Sigmoid colon (tissue), 7 donors: ENCODE results near the gene KIF21A. TPM values are rescaled to one million over a fixed set of nuclear protein-coding genes. Genes with fewer than 3 reads are reported as not detected.

Experiments
- DNase-seq: peaks from one replicate; pipeline ENCODE4 v3.0.0-alpha.2; 2019
- H3K27ac ChIP-seq, 4 donors: fragments of 200-600 bp; sonication (generic); one replicate each; pipeline ENCODE4 v1.5.1; 2016 to 2019; ENCODE audit warnings: mild to moderate bottlenecking in 1 of 4
- H3K27me3 ChIP-seq, 3 donors: fragments of 200-600 bp; sonication (generic); one replicate each; pipeline ENCODE4 v1.5.1; 2019; ENCODE audit warnings: mild to moderate bottlenecking in 1 of 3
- H3K36me3 ChIP-seq, 4 donors: fragments of 200-600 bp; sonication (generic); one replicate each; pipeline ENCODE4 v1.5.1; 2016 to 2019
- H3K4me1 ChIP-seq, 4 donors: fragments of 200-600 bp; sonication (generic); one replicate each; pipeline ENCODE4 v1.5.1; 2017 to 2019
- H3K4me3 ChIP-seq, 4 donors: fragments of 200-600 bp; sonication (generic); one replicate each; pipeline ENCODE4 v1.5.1; 2017 to 2019; ENCODE audit warnings: mild to moderate bottlenecking in 2 of 4, moderate library complexity in 1 of 4
- H3K9me3 ChIP-seq, 4 donors: fragments of 200-600 bp in 3 of 4; sonication (generic) in 3 of 4; one replicate each; pipeline versions ENCODE4 v1.5.1 to v1.6.1; 2013 to 2019
- CTCF ChIP-seq, 4 experiments: fragments of 450-650 bp in 3 of 4; fragments of 200-600 bp in 1 of 4; IDR thresholded peaks; one replicate each; pipeline ENCODE4 v1.5.1; 2016 to 2019; ENCODE audit warnings: antibody characterized with exemption in 4 of 4, mild to moderate bottlenecking in 3 of 4, moderate library complexity in 2 of 4
- EP300 ChIP-seq, 4 donors: sonication (generic); formaldehyde crosslinking; IDR thresholded peaks; one replicate each; pipeline ENCODE4 v1.6.1; 2017; ENCODE audit warnings: antibody characterized with exemption in 4 of 4
- POLR2A ChIP-seq, 2 donors: fragments of 450-650 bp; IDR thresholded peaks; one replicate each; pipeline ENCODE4 v1.6.1; 2016; ENCODE audit warnings: antibody characterized with exemption in 2 of 2, mild to moderate bottlenecking in 2 of 2, moderate library complexity in 2 of 2
- POLR2AphosphoS5 ChIP-seq, 4 donors: sonication (generic); formaldehyde crosslinking; IDR thresholded peaks; one replicate each; pipeline ENCODE4 v1.6.1; 2017; ENCODE audit warnings: antibody characterized with exemption in 4 of 4
- WGBS, 2 donors: extraction: QIAGEN DNeasy Blood & Tissue Kit; methylation state at CpG; one replicate each; pipeline ENCODE4 v1.1.7; 2013; 5-methylcytosine and 5-hydroxymethylcytosine counted together
- intact Hi-C: fragments of 100-400 bp; cut with DNase I; formaldehyde crosslinking; loops from one replicate; pipeline ENCODE4 v1.15.1; 2023
- polyA plus RNA-seq, 3 donors: library from polyadenylated mRNA; stranded (reverse); fragments of 200-250 nt; gene quantifications; one replicate each; pipeline ENCODE4 v1.2.3, GENCODE V29; 2013
- total RNA-seq, 4 donors: library from RNA; depleted of rRNA; stranded (reverse); fragments of >200 nt; gene quantifications; one replicate each; pipeline ENCODE4 v1.1.0, GENCODE V29; 2016
- donor health status: healthy with polysubstance abuse.
- donor health status: Bipolar disorder and iron deficiency.
- donor health status: healthy.

The KIF21A gene
- total and polyA plus RNA-seq, 7 donors: 9.3 to 23.9 (median 16.9) TPM

DNA sequence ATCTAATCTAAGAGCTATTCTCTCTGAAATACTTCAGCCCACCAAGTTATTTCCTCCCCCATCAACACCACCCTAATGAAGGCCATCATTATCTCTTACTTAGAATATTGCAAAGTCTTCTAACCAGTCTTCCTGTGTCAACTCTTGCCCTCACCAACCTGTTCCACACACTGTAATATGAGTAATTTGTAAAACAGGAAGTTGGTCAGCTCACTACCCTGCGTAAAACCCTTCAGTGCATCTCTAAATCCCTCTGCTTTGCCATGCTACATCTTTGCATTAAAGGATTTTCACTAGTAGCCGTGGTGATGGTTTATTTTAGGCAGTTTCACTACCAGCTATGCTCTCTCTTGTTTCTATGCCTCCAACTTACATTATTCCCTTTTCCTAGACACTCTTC, 70.0 kb downstream of the KIF21A start:
- H3K4me1 ChIP-seq: no peaks in the 10 kb centered on the region
- no peaks in the 10 kb centered on the region for H3K9me3 ChIP-seq
- no peak overlapping the region for H3K27ac ChIP-seq
- no peaks in the 10 kb centered on the region for H3K36me3 ChIP-seq
- no peaks in the 10 kb centered on the region for H3K27me3 ChIP-seq
- intact Hi-C loops: no loop called here
- 59 to 80% methylated on average over 2 of the region's 2 CpGs for WGBS, 2 donors
- H3K4me3 ChIP-seq: no peak overlapping the region
- no peak for DNase-seq
- no peak for TF ChIP-seq EP300 (IDR thresholded peaks at IDR 0.05)
- no peak for TF ChIP-seq POLR2AphosphoS5 (IDR thresholded peaks at IDR 0.05)
- TF ChIP-seq CTCF (IDR thresholded peaks at IDR 0.05): no peak
- TF ChIP-seq POLR2A (IDR thresholded peaks at IDR 0.05): no peak

DNA sequence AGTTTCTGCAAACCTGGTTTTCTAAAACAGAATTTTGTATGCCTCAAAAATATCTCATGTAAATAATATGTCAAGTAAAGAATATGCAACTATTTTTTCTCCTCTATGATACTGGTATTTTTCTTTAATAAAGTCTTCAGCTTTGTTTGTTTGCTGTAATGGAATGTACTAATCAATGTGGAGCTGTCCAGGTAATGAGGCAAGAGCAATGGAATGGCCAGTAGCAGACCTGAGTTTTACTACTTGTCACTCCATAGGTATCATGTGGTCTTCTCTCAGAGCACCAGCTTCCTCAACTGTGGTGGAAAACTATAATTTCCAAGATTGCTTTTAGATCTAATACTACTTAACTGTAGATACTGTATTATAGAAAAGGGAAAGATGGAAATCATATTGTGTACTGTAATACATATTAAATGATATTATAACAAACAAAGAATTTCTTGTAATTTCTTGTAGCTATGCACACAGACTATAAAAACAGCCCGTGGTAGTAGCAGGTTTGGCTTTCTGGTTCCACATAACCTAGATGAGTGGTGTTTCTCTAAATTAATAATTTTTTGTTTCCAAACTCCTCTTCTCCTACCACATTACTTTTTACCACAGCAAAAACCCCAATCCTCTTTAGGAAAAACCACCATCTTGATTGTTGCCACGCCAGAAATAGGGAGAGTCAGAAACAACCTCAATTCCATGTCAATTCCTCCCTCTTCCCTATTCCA, 70.6 kb downstream of the KIF21A start:
- Histone ChIP-seq H3K27me3 (no peaks in the 10 kb centered on the region), H3K4me1 (no peaks in the 10 kb centered on the region), H3K36me3 (no peaks in the 10 kb centered on the region), H3K27ac (no peak overlapping the region), H3K4me3 (no peak overlapping the region), H3K9me3 (no peaks in the 10 kb centered on the region)
- no peak for TF ChIP-seq POLR2A (IDR thresholded peaks at IDR 0.05)
- TF ChIP-seq POLR2AphosphoS5 (IDR thresholded peaks at IDR 0.05): no peak
- TF ChIP-seq EP300 (IDR thresholded peaks at IDR 0.05): no peak
- TF ChIP-seq CTCF (IDR thresholded peaks at IDR 0.05): no peak
- DNase-seq: no peak
- 85 to 88% methylated on average over 2 of the region's 2 CpGs for WGBS, 2 donors
- intact Hi-C loops: no loop called here

DNA sequence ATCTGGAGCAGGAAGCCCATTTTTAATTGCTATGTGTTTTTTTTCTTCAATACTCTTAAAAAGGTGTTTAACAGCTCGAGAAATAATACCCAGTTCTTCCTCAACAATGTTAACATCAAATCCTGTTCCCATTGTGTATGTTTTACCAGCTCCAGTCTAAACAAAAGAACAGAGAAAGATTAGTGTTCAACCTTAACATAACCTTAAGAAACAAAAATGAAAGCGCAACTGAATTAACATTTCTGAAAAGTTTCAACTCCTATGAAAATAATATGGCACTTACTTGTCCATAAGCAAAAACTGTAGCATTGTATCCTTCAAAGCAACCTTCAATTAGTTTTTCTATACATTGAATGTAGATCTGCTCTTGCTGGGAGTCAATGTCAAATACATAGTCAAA, 73.2 kb downstream of the KIF21A start:
- H3K27ac ChIP-seq: no peak overlapping the region
- no peak overlapping the region for H3K4me3 ChIP-seq
- H3K9me3 ChIP-seq: no peaks in the 10 kb centered on the region
- no peak for TF ChIP-seq POLR2AphosphoS5 (IDR thresholded peaks at IDR 0.05)
- TF ChIP-seq POLR2A (IDR thresholded peaks at IDR 0.05): no peak
- WGBS, 2 donors: 73 to 91% methylated on average over 2 of the region's 2 CpGs
- intact Hi-C loops: no loop called here
- no peak for DNase-seq
- H3K36me3 ChIP-seq: no peaks in the 10 kb centered on the region
- no peaks in the 10 kb centered on the region for H3K27me3 ChIP-seq
- no peaks in the 10 kb centered on the region for H3K4me1 ChIP-seq

DNA sequence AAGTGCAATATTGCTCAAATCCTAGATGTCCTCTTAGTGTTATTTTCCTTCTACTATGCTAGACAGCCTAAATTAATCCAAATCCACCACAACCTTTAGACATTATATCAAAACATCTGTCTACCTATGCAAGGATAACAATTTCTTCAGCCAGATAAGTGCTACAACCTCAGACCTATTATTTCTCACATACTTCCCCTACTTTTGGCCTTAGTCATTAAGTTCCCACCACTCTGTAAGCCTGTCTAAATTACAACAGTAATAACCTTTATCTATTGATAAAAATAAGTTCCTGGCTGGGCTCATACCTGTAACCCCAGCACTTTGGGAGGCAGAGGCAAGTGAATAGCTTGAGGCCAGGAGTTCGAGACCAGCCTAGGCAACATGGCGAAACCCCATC, 74.0 kb downstream of the KIF21A start:
- H3K36me3 ChIP-seq: no peaks in the 10 kb centered on the region
- 94 to 98% methylated on average over 2 of the region's 2 CpGs for WGBS, 2 donors
- no peak for TF ChIP-seq POLR2A (IDR thresholded peaks at IDR 0.05)
- no peak for TF ChIP-seq EP300 (IDR thresholded peaks at IDR 0.05)
- no peak for TF ChIP-seq POLR2AphosphoS5 (IDR thresholded peaks at IDR 0.05)
- no peak for TF ChIP-seq CTCF (IDR thresholded peaks at IDR 0.05)

DNA sequence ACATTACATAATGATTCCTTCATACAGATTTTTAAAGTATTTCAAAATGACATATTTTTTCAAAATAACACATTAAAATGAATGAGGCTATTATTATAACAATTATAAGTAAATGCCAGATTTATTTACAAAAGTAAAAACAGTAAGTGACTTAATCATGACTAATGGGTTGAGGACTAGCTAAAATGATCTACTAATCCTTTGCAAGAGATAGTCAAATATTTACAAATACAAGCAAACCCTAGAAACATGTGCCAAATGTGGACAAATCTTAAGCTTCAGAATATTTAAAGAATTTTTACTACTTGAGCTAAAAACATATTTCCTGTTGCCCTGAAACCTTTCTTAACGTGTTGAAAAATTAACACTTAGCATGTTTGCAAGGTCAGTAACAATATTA, 74.8 kb downstream of the KIF21A start:
- no peaks in the 10 kb centered on the region for H3K4me1 ChIP-seq

More for the DNA sequence above, 74.0 kb downstream of the KIF21A start:
- no peaks in the 10 kb centered on the region for H3K4me1 ChIP-seq
- intact Hi-C loops: no loop called here
- H3K27ac ChIP-seq: no peak overlapping the region
- DNase-seq: no peak
- no peak overlapping the region for H3K4me3 ChIP-seq
- no peaks in the 10 kb centered on the region for H3K27me3 ChIP-seq
- no peaks in the 10 kb centered on the region for H3K9me3 ChIP-seq

More for the DNA sequence above, 74.8 kb downstream of the KIF21A start:
- TF ChIP-seq POLR2A (IDR thresholded peaks at IDR 0.05): no peak
- no peak for TF ChIP-seq EP300 (IDR thresholded peaks at IDR 0.05)
- TF ChIP-seq POLR2AphosphoS5 (IDR thresholded peaks at IDR 0.05): no peak
- TF ChIP-seq CTCF (IDR thresholded peaks at IDR 0.05): no peak
- no peak for DNase-seq
- 57 to 68% methylated on average over 1 of the region's 1 CpG for WGBS, 2 donors
- intact Hi-C loops: no loop called here
- Histone ChIP-seq H3K36me3 (no peaks in the 10 kb centered on the region), H3K27me3 (no peaks in the 10 kb centered on the region), H3K4me3 (no peak overlapping the region), H3K27ac (no peak overlapping the region), H3K9me3 (no peaks in the 10 kb centered on the region)
